ENCODE results near the gene ULK4. TPM values are rescaled to one million over a fixed set of nuclear protein-coding genes. Genes with fewer than 3 reads are reported as not detected.

The ULK4 gene
- total and polyA plus RNA-seq, 2 of the 8 experiments (the other 6 are each of a cell fraction or from before 2014, with no cell fraction given), result 3.0 to 10.8 TPM

GRCh38 chr3:42009456-42009855 is 47.6 kb upstream of the ULK4 start:
- Histone ChIP-seq H3K79me1 (ENCODE audit: low read depth, low read length) (no peaks in the 10 kb centered on the region), H3K9ac (replicated peaks in 1 of 4; ENCODE audit: extremely low read depth in 1 of 4, low read depth in 3 of 4, low read length in 3 of 4) (no peak overlapping the region), H4K8ac (ENCODE audit: extremely low read depth, insufficient read depth, low read length) (no peak overlapping the region), H4K91ac (replicated peaks; ENCODE audit: insufficient read length, low read length) (no peak overlapping the region), H2BK12ac (ENCODE audit: low read depth, low read length) (no peak overlapping the region), H3K14ac (ENCODE audit: insufficient read length) (no peak overlapping the region), H2AK5ac (ENCODE audit: low read depth, low read length) (no peak overlapping the region), H2BK120ac (replicated peaks; ENCODE audit: low read depth, low read length) (no peak overlapping the region), H3K23me2 (ENCODE audit: low read depth, low read length) (peaks cover 10% of the 10 kb centered on the region), H3K18ac (ENCODE audit: extremely low read depth, low read length) (no peak overlapping the region), H3K4ac (replicated peaks; ENCODE audit: insufficient read length, low read depth, low read length) (no peak overlapping the region), H4K20me1 (replicated peaks in 1 of 2; ENCODE audit: control insufficient read depth in 1 of 2, insufficient read depth in 2 of 2, low read length in 2 of 2) (no peaks in the 10 kb centered on the region), H3K36me3 (ENCODE audit: control insufficient read depth in 2 of 4, insufficient read depth in 4 of 4, low read length in 3 of 4) (no peaks in the 10 kb centered on the region), H3K4me3 (ENCODE audit: extremely low read depth in 1 of 4, insufficient read depth in 2 of 4, low read depth in 3 of 4, low read length in 4 of 4) (no peak overlapping the region), H4K5ac (ENCODE audit: insufficient read length, low read depth, low read length) (no peak overlapping the region), H3K4me2 (ENCODE audit: insufficient read depth in 1 of 2, low read depth in 2 of 2, low read length in 2 of 2) (no peak overlapping the region), H3K4me1 (replicated peaks in 1 of 4; ENCODE audit: control insufficient read depth in 3 of 4, insufficient read depth in 4 of 4, low read length in 3 of 4) (peaks cover 0 to 5% (median 3%) of the 10 kb centered on the region in 4 experiments; a peak in 4 of 7 replicates), H3K56ac (replicated peaks; ENCODE audit: insufficient read length, low read depth, low read length) (no peak overlapping the region), H2BK5ac (ENCODE audit: low read depth, low read length) (no peak overlapping the region), H2AFZ (ENCODE audit: low read length) (no peak overlapping the region), H3K79me2 (ENCODE audit: control insufficient read depth in 1 of 2, insufficient read depth in 2 of 2, low read length in 2 of 2) (peaks cover 0 to 4% of the 10 kb centered on the region in 2 experiments; a peak in 1 of 4 replicates), H2BK20ac (ENCODE audit: low read length) (no peak overlapping the region), H3K9me3 (ENCODE audit: insufficient read depth in 2 of 2, low read depth in 1 of 2, low read length in 1 of 2) (no peaks in the 10 kb centered on the region), H2BK15ac (ENCODE audit: low read length) (no peak overlapping the region), H3K27me3 (replicated peaks in 1 of 4; ENCODE audit: control insufficient read depth in 3 of 4, extremely low read depth in 1 of 4, insufficient read depth in 3 of 4, low read length in 3 of 4) (peaks cover 0 to 5% (median 2%) of the 10 kb centered on the region in 4 experiments; a peak in 4 of 7 replicates), H3K23ac (ENCODE audit: insufficient read length) (no peak overlapping the region), H3K27ac (ENCODE audit: low read depth, low read length) (no peak overlapping the region)
- no peak for FAIRE-seq
- ChIA-PET POLR2A (ENCODE audit: partially characterized antibody) (interaction anchor here (0.7 kb wide), 1 partner anchor 32 kb away, joined by 3 read pairs; no protein-coding TSS in a partner anchor), CTCF (ENCODE audit: partially characterized antibody) (interaction anchor here (1.2 to 6.1 kb wide), 9 partner anchors 11 to 182 kb away, joined by 3 to 42 read pairs (median 4); no protein-coding TSS in a partner anchor)
- WGBS, 2 experiments (ENCODE audit: extremely low coverage in 1 of 2, insufficient coverage in 1 of 2, insufficient read length in 1 of 2, insufficient replicate concordance in 2 of 2, low coverage in 1 of 2, low lambda C conversion rate in 2 of 2, missing lambda C conversion rate in 1 of 2), result 90% methylated on average over 4 of the region's 4 CpGs; no CpG with 5 or more reads in 1 of the 2 experiments
- DNase-seq (ENCODE audit: low read depth in 1 of 2, low spot score in 2 of 2), result no peak
- no peak for TF ChIP-seq CEBPB (IDR thresholded peaks at IDR 0.05; ENCODE audit: low read depth, low read length)
- no peak for TF ChIP-seq ATF3 (IDR thresholded peaks at IDR 0.05; ENCODE audit: insufficient read depth, low read depth, low read length)
- no peak for TF ChIP-seq USF2 (IDR thresholded peaks at IDR 0.05; ENCODE audit: low read length)
- TF ChIP-seq SAP30 (IDR thresholded peaks at IDR 0.05; ENCODE audit: insufficient read depth, insufficient replicate concordance, low read length), result no peak
- no peak for TF ChIP-seq MAX (IDR thresholded peaks at IDR 0.05)
- TF ChIP-seq BRCA1 (IDR thresholded peaks at IDR 0.05; ENCODE audit: low read depth, low read length), result no peak
- no peak for TF ChIP-seq CREB1 (IDR thresholded peaks at IDR 0.05)
- TF ChIP-seq GABPA (IDR thresholded peaks at IDR 0.05; ENCODE audit: borderline replicate concordance, insufficient read depth, low read length), result no peak
- TF ChIP-seq ATF2 (IDR thresholded peaks at IDR 0.05; ENCODE audit: low read length), result no peak
- TF ChIP-seq NANOG (IDR thresholded peaks at IDR 0.05; ENCODE audit: insufficient read depth, low read depth, low read length, poor library complexity, severe bottlenecking), result no peak

Data from H1 (cell line).